Stimulated activated naive B cell treated with anti-CD40 and anti-IgM and Interleukin-4, amounts not matched to agents 10 μg/mL and 1 μg/mL and 100 μg/mL, for 72 hours (primary cell): ENCODE data around the gene OTUB2.
"Not testable (repeated sequence)": the region's sequence is repeated elsewhere in the genome, so short reads cannot be mapped to it uniquely, and the experiment has no call there.

Experiments used
- ATAC-seq, 2 donors: fragments of 150-1000 bp; cut with Tn5 transposase; replicated peaks; 2 replicates each; pipeline ENCODE4 v1.10.0; 2021; ENCODE audit warnings: moderate library complexity in 1 of 2
- DNase-seq: peaks from one replicate; pipeline ENCODE4 v3.0.0; 2021
- H3K27ac Mint-ChIP-seq: one replicate; pipeline ENCODE4 v1.8.0; 2022; ENCODE audit warnings: mild to moderate bottlenecking, mixed read lengths
- H3K27me3 Mint-ChIP-seq, 2 donors: one replicate each; pipeline ENCODE4 v1.8.0; 2022; ENCODE audit warnings: mixed read lengths in 2 of 2
- H3K36me3 Mint-ChIP-seq, 2 donors: one replicate each; pipeline ENCODE4 v1.8.0; 2022; ENCODE audit warnings: mixed read lengths in 2 of 2, mild to moderate bottlenecking in 1 of 2
- H3K4me1 Mint-ChIP-seq, 2 donors: one replicate each; pipeline ENCODE4 v1.8.0; 2022; ENCODE audit warnings: mixed read lengths in 2 of 2, mild to moderate bottlenecking in 1 of 2
- H3K4me3 Mint-ChIP-seq, 2 donors: one replicate each; pipeline ENCODE4 v1.8.0; 2022; ENCODE audit warnings: mild to moderate bottlenecking in 2 of 2, mixed read lengths in 2 of 2, moderate library complexity in 1 of 2
- H3K9me3 Mint-ChIP-seq, 2 donors: one replicate each; pipeline ENCODE4 v1.8.0; 2022; ENCODE audit warnings: mixed read lengths in 2 of 2, mild to moderate bottlenecking in 1 of 2

OTUB2 gene

GRCh38 chr14:94056579-94057308, 30.6 kb downstream of the OTUB2 start:
- Mint-ChIP-seq H3K4me1 (peaks cover 15 to 19% of the 10 kb centered on the region in 2 donors), H3K27ac (peak overlapping the region; percentile 28), H3K27me3 (no peaks in the 10 kb centered on the region), H3K4me3 (no peak overlapping the region), H3K9me3 (no peaks in the 10 kb centered on the region), H3K36me3 (peaks cover 41 to 75% of the 10 kb centered on the region in 2 donors)
- ATAC-seq (peak in 1 of 2 donors; percentile 55), DNase-seq (no peak)

- DNase-seq (no peak), ATAC-seq (no peak)
- H3K27me3 Mint-ChIP-seq = no peaks in the 10 kb centered on the region
- H3K4me1 Mint-ChIP-seq = peaks cover 16 to 30% of the 10 kb centered on the region in 2 donors
- peaks cover 41 to 73% of the 10 kb centered on the region in 2 donors for H3K36me3 Mint-ChIP-seq
- peak overlapping the region; percentile 20 for H3K27ac Mint-ChIP-seq
- H3K9me3 Mint-ChIP-seq = no peaks in the 10 kb centered on the region
- no peak overlapping the region for H3K4me3 Mint-ChIP-seq
These were observed 32.1 kb downstream of the OTUB2 start for GRCh38 chr14:94058128-94058673.

GRCh38 chr14:94058674-94059138, 32.6 kb downstream of the OTUB2 start:
- Mint-ChIP-seq H3K9me3 (no peaks in the 10 kb centered on the region), H3K4me1 (peaks cover 16 to 32% of the 10 kb centered on the region in 2 donors), H3K27me3 (no peaks in the 10 kb centered on the region), H3K4me3 (no peak overlapping the region), H3K27ac (no peak overlapping the region), H3K36me3 (peaks cover 41 to 74% of the 10 kb centered on the region in 2 donors)
- DNase-seq (no peak), ATAC-seq (no peak)

GRCh38 chr14:94059998-94060397, 33.9 kb downstream of the OTUB2 start:
- no peak overlapping the region for H3K4me3 Mint-ChIP-seq
- H3K36me3 Mint-ChIP-seq = peaks cover 38 to 67% of the 10 kb centered on the region in 2 donors
- no peak for ATAC-seq
- H3K4me1 Mint-ChIP-seq = peaks cover 21 to 34% of the 10 kb centered on the region in 2 donors
- H3K9me3 Mint-ChIP-seq = no peaks in the 10 kb centered on the region
- H3K27me3 Mint-ChIP-seq = no peaks in the 10 kb centered on the region
- H3K27ac Mint-ChIP-seq = no peak overlapping the region
- no peak for DNase-seq

GRCh38 chr14:94062344-94062940, 36.3 kb downstream of the OTUB2 start:
- no peak overlapping the region for H3K27ac Mint-ChIP-seq
- no peaks in the 10 kb centered on the region for H3K27me3 Mint-ChIP-seq
- DNase-seq (no peak), ATAC-seq (no peak)
- peaks cover 0 to 1% of the 10 kb centered on the region in 2 donors for H3K9me3 Mint-ChIP-seq
- peaks cover 40 to 70% of the 10 kb centered on the region in 2 donors for H3K36me3 Mint-ChIP-seq
- H3K4me1 Mint-ChIP-seq = peaks cover 34 to 46% of the 10 kb centered on the region in 2 donors
- no peak overlapping the region for H3K4me3 Mint-ChIP-seq

GRCh38 chr14:94066089-94066676, 40.0 kb downstream of the OTUB2 start:
- Mint-ChIP-seq H3K9me3 (peaks cover 17 to 19% of the 10 kb centered on the region in 2 donors), H3K27ac (peak overlapping the region; percentile 90), H3K27me3 (no peaks in the 10 kb centered on the region), H3K4me3 (no peak overlapping the region), H3K36me3 (peaks cover 58 to 85% of the 10 kb centered on the region in 2 donors), H3K4me1 (peaks cover 43 to 67% of the 10 kb centered on the region in 2 donors)
- ATAC-seq (no peak), DNase-seq (no peak)

- Mint-ChIP-seq H3K4me1 (peaks cover 34 to 50% of the 10 kb centered on the region in 2 donors), H3K36me3 (peaks cover 72 to 74% of the 10 kb centered on the region in 2 donors)
- H3K4me3 Mint-ChIP-seq = not testable (repeated sequence)
These were observed 45.9 kb downstream of the OTUB2 start for GRCh38 chr14:94072076-94072475.

GRCh38 chr14:94074534-94074933, 48.4 kb downstream of the OTUB2 start:
- peaks cover 34 to 50% of the 10 kb centered on the region in 2 donors for H3K4me1 Mint-ChIP-seq
- no peak for DNase-seq
- no peaks in the 10 kb centered on the region for H3K27me3 Mint-ChIP-seq
- H3K9me3 Mint-ChIP-seq = peaks cover 16 to 18% of the 10 kb centered on the region in 2 donors
- H3K4me3 Mint-ChIP-seq = no peak overlapping the region
- H3K27ac Mint-ChIP-seq = no peak overlapping the region
- ATAC-seq = no peak
- peaks cover 66 to 71% of the 10 kb centered on the region in 2 donors for H3K36me3 Mint-ChIP-seq

More at GRCh38 chr14:94072076-94072475, 45.9 kb downstream of the OTUB2 start:
- DNase-seq, H3K27me3 Mint-ChIP-seq, ATAC-seq, H3K27ac Mint-ChIP-seq: not testable (repeated sequence)
- H3K9me3 Mint-ChIP-seq = peaks cover 28 to 30% of the 10 kb centered on the region in 2 donors

GRCh38 chr14:94075008-94075407, 48.9 kb downstream of the OTUB2 start:
- Mint-ChIP-seq H3K27ac (no peak overlapping the region), H3K36me3 (peaks cover 62 to 68% of the 10 kb centered on the region in 2 donors), H3K4me3 (no peak overlapping the region), H3K9me3 (peaks cover 15 to 16% of the 10 kb centered on the region in 2 donors), H3K4me1 (peaks cover 37 to 54% of the 10 kb centered on the region in 2 donors), H3K27me3 (no peaks in the 10 kb centered on the region)
- DNase-seq (no peak), ATAC-seq (no peak)

GRCh38 chr14:94077111-94077821, 51.1 kb downstream of the OTUB2 start:
- Mint-ChIP-seq H3K36me3 (peaks cover 43 to 52% of the 10 kb centered on the region in 2 donors), H3K4me3 (peak overlapping the region; percentile 14 to 33), H3K9me3 (peaks cover 6 to 9% of the 10 kb centered on the region in 2 donors), H3K4me1 (peaks cover 36 to 46% of the 10 kb centered on the region in 2 donors), H3K27ac (no peak overlapping the region), H3K27me3 (no peaks in the 10 kb centered on the region)
- ATAC-seq (no peak), DNase-seq (no peak)

- ATAC-seq (no peak), DNase-seq (no peak)
- Mint-ChIP-seq H3K36me3 (peaks cover 40 to 51% of the 10 kb centered on the region in 2 donors), H3K27ac (no peak overlapping the region), H3K4me3 (peak overlapping the region in 1 of 2 donors; percentile 14), H3K9me3 (peaks cover 5 to 8% of the 10 kb centered on the region in 2 donors), H3K27me3 (no peaks in the 10 kb centered on the region), H3K4me1 (peaks cover 35 to 46% of the 10 kb centered on the region in 2 donors)
These were observed 51.7 kb downstream of the OTUB2 start for GRCh38 chr14:94077823-94078222.

- H3K27me3 Mint-ChIP-seq = no peaks in the 10 kb centered on the region
These were observed 53.9 kb downstream of the OTUB2 start for GRCh38 chr14:94079891-94080620.

More at GRCh38 chr14:94079891-94080620, 53.9 kb downstream of the OTUB2 start:
- Mint-ChIP-seq H3K27ac (peak overlapping the region; percentile 100), H3K9me3 (peaks cover 0 to 4% of the 10 kb centered on the region in 2 donors), H3K4me1 (peaks cover 31 to 46% of the 10 kb centered on the region in 2 donors), H3K36me3 (peaks cover 31 to 44% of the 10 kb centered on the region in 2 donors), H3K4me3 (peak overlapping the region; percentile 95 to 97)
- DNase-seq (no peak), ATAC-seq (no peak)
